Erythroblast (primary cell): Measurements from ENCODE around the gene LAPTM5.

Source experiments
- GATA1 ChIP-seq: IDR thresholded peaks from 2 replicates; pipeline ENCODE4 v1.6.1; 2011; ENCODE audit warnings: low read depth, mild to moderate bottlenecking, control low read depth, low read length, moderate library complexity
- POLR2A ChIP-seq: IDR thresholded peaks from 2 replicates; pipeline ENCODE4 v1.6.1; 2011; ENCODE audit warnings: mild to moderate bottlenecking, low read length

DNA sequence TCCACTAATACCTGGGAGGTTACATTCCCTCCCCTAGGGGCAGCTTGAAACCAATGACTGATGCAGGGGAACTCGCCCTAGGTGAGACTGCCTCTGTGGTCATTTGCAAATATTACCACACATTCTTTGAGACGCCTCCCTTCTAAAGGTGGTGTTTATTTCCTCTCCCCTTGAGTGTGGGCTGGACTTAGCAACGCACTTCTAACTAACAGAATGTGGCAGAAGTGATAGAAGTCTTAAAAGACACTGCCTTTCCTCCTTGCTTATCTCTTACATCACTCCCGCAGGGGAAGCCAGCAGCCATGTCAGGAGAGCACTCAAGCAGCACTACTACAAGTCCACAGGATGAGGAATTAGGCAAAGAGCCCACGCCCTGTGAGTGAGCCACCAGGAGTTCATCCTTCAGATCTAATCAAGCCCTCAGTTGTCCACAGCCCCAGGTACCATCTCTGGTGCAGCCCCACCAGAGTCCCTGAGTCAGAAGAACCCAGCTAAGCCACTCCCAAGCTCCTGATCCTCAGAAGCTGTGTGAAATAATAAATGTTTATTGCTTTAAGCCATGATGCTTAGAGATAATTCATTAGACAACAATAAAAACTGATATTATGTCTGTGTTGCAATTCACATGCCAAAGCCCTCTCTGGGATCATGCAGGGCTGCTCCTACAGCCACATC is 19.4 kb downstream of the LAPTM5 start:
- TF ChIP-seq POLR2A (no peak), GATA1 (no peak)
